ENCODE data around the gene NADSYN1.
A peak's percentile ranks its signal among the peaks of the same experiment; 100 is the strongest.

NADSYN1 gene

GRCh38 chr11:71459767-71460320 lies 6.8 kb downstream of the NADSYN1 start:
- Histone ChIP-seq H2BK120ac (ENCODE audit: low read depth, low read length) (no peak overlapping the region), H3K27ac (ENCODE audit: low read length, poor library complexity, severe bottlenecking) (no peak overlapping the region), H3K4ac (ENCODE audit: low read depth in 1 of 2, low read length in 2 of 2) (no peak overlapping the region), H2BK5ac (ENCODE audit: low read depth, low read length, poor library complexity, severe bottlenecking) (no peak overlapping the region), H3K36me3 (ENCODE audit: control insufficient read depth in 1 of 2, insufficient read depth in 2 of 2, low read depth in 1 of 2, low read length in 2 of 2) (peaks cover 74 to 87% of the 10 kb centered on the region in 2 experiments), H3K9ac (ENCODE audit: low read length) (no peak overlapping the region), H3K4me3 (ENCODE audit: insufficient read depth in 1 of 2, low read depth in 1 of 2, low read length in 2 of 2) (no peak overlapping the region), H2BK15ac (ENCODE audit: low read depth, poor library complexity, severe bottlenecking) (no peak overlapping the region), H3K9me3 (ENCODE audit: control insufficient read depth, low read length) (no peaks in the 10 kb centered on the region), H2AFZ (ENCODE audit: low read depth, low read length) (no peak overlapping the region), H4K8ac (ENCODE audit: low read length) (no peak overlapping the region), H3K79me1 (replicated peaks; ENCODE audit: low read length, poor library complexity, severe bottlenecking) (peaks cover 51% of the 10 kb centered on the region), H3K23ac (ENCODE audit: low read length in 2 of 2) (no peak overlapping the region), H2AK5ac (ENCODE audit: low read length, severe bottlenecking) (no peak overlapping the region), H3K27me3 (ENCODE audit: control insufficient read depth in 1 of 2, insufficient read depth in 1 of 2, low read length in 2 of 2) (no peaks in the 10 kb centered on the region), H2BK12ac (ENCODE audit: low read length in 2 of 2) (no peak overlapping the region), H3K4me1 (ENCODE audit: control insufficient read depth, insufficient read depth, low read depth, low read length) (no peaks in the 10 kb centered on the region), H4K91ac (ENCODE audit: low read length) (no peak overlapping the region), H3K14ac (ENCODE audit: low read length in 2 of 2) (no peak overlapping the region), H3K18ac (ENCODE audit: low read depth in 1 of 2, low read length in 2 of 2) (no peak overlapping the region), H3K4me2 (ENCODE audit: low read length, poor library complexity, severe bottlenecking) (no peak overlapping the region)
- DNase-seq = no peak
- WGBS = 63% methylated on average over 9 of the region's 11 CpGs

- Histone ChIP-seq H2BK12ac (ENCODE audit: low read length in 2 of 2) (no peak overlapping the region), H2BK15ac (ENCODE audit: low read depth, poor library complexity, severe bottlenecking) (no peak overlapping the region), H3K36me3 (ENCODE audit: control insufficient read depth in 1 of 2, insufficient read depth in 2 of 2, low read depth in 1 of 2, low read length in 2 of 2) (peaks cover 74 to 86% of the 10 kb centered on the region in 2 experiments), H3K4ac (ENCODE audit: low read depth in 1 of 2, low read length in 2 of 2) (no peak overlapping the region), H3K9me3 (ENCODE audit: control insufficient read depth, low read length) (no peaks in the 10 kb centered on the region), H2BK120ac (ENCODE audit: low read depth, low read length) (no peak overlapping the region), H2AK5ac (ENCODE audit: low read length, severe bottlenecking) (no peak overlapping the region), H4K8ac (ENCODE audit: low read length) (no peak overlapping the region), H2BK5ac (ENCODE audit: low read depth, low read length, poor library complexity, severe bottlenecking) (no peak overlapping the region), H2AFZ (ENCODE audit: low read depth, low read length) (no peak overlapping the region), H3K4me2 (ENCODE audit: low read length, poor library complexity, severe bottlenecking) (no peak overlapping the region), H3K4me1 (ENCODE audit: control insufficient read depth, insufficient read depth, low read depth, low read length) (peaks cover 3% of the 10 kb centered on the region), H3K27ac (ENCODE audit: low read length, poor library complexity, severe bottlenecking) (no peak overlapping the region), H3K23ac (ENCODE audit: low read length in 2 of 2) (no peak overlapping the region), H3K27me3 (ENCODE audit: control insufficient read depth in 1 of 2, insufficient read depth in 1 of 2, low read length in 2 of 2) (no peaks in the 10 kb centered on the region), H3K14ac (ENCODE audit: low read length in 2 of 2) (no peak overlapping the region), H4K91ac (ENCODE audit: low read length) (no peak overlapping the region), H3K18ac (ENCODE audit: low read depth in 1 of 2, low read length in 2 of 2) (no peak overlapping the region), H3K4me3 (ENCODE audit: insufficient read depth in 1 of 2, low read depth in 1 of 2, low read length in 2 of 2) (no peak overlapping the region), H3K9ac (ENCODE audit: low read length) (no peak overlapping the region), H3K79me1 (replicated peaks; ENCODE audit: low read length, poor library complexity, severe bottlenecking) (peaks cover 45% of the 10 kb centered on the region)
- WGBS = 96% methylated on average over 9 of the region's 9 CpGs
- no peak for DNase-seq
These were observed 8.7 kb downstream of the NADSYN1 start for GRCh38 chr11:71461696-71462095.

GRCh38 chr11:71462726-71463125 lies 9.7 kb downstream of the NADSYN1 start:
- H3K79me1 ChIP-seq (replicated peaks; ENCODE audit: low read length, poor library complexity, severe bottlenecking) = peaks cover 41% of the 10 kb centered on the region
- H3K4me1 ChIP-seq (ENCODE audit: control insufficient read depth, insufficient read depth, low read depth, low read length) = peaks cover 3% of the 10 kb centered on the region
- H3K27me3 ChIP-seq (ENCODE audit: control insufficient read depth in 1 of 2, insufficient read depth in 1 of 2, low read length in 2 of 2) = no peaks in the 10 kb centered on the region
- H3K27ac ChIP-seq (ENCODE audit: low read length, poor library complexity, severe bottlenecking) = no peak overlapping the region
- H3K23ac ChIP-seq (ENCODE audit: low read length in 2 of 2) = no peak overlapping the region
- H3K36me3 ChIP-seq (ENCODE audit: control insufficient read depth in 1 of 2, insufficient read depth in 2 of 2, low read depth in 1 of 2, low read length in 2 of 2) = peaks cover 71 to 86% of the 10 kb centered on the region in 2 experiments
- no peak overlapping the region for H3K9ac ChIP-seq (ENCODE audit: low read length)
- H4K91ac ChIP-seq (ENCODE audit: low read length) = no peak overlapping the region
- no peak overlapping the region for H2BK12ac ChIP-seq (ENCODE audit: low read length in 2 of 2)
- no peak overlapping the region for H3K4ac ChIP-seq (ENCODE audit: low read depth in 1 of 2, low read length in 2 of 2)
- 96% methylated on average over 11 of the region's 11 CpGs for WGBS
- no peak overlapping the region for H4K8ac ChIP-seq (ENCODE audit: low read length)
- no peak overlapping the region for H3K4me3 ChIP-seq (ENCODE audit: insufficient read depth in 1 of 2, low read depth in 1 of 2, low read length in 2 of 2)
- no peak overlapping the region for H2BK5ac ChIP-seq (ENCODE audit: low read depth, low read length, poor library complexity, severe bottlenecking)
- H3K14ac ChIP-seq (ENCODE audit: low read length in 2 of 2) = no peak overlapping the region
- DNase-seq = no peak
- no peaks in the 10 kb centered on the region for H3K9me3 ChIP-seq (ENCODE audit: control insufficient read depth, low read length)
- H2AFZ ChIP-seq (ENCODE audit: low read depth, low read length) = no peak overlapping the region
- H2AK5ac ChIP-seq (ENCODE audit: low read length, severe bottlenecking) = no peak overlapping the region
- H2BK15ac ChIP-seq (ENCODE audit: low read depth, poor library complexity, severe bottlenecking) = no peak overlapping the region
- H3K18ac ChIP-seq (ENCODE audit: low read depth in 1 of 2, low read length in 2 of 2) = no peak overlapping the region
- H3K4me2 ChIP-seq (ENCODE audit: low read length, poor library complexity, severe bottlenecking) = no peak overlapping the region
- H2BK120ac ChIP-seq (ENCODE audit: low read depth, low read length) = no peak overlapping the region

- Histone ChIP-seq H2BK5ac (ENCODE audit: low read depth, low read length, poor library complexity, severe bottlenecking) (no peak overlapping the region), H2BK12ac (ENCODE audit: low read length in 2 of 2) (no peak overlapping the region), H2AK5ac (ENCODE audit: low read length, severe bottlenecking) (no peak overlapping the region), H3K36me3 (ENCODE audit: control insufficient read depth in 1 of 2, insufficient read depth in 2 of 2, low read depth in 1 of 2, low read length in 2 of 2) (peaks cover 65 to 83% of the 10 kb centered on the region in 2 experiments), H2AFZ (ENCODE audit: low read depth, low read length) (no peak overlapping the region), H3K4ac (ENCODE audit: low read depth in 1 of 2, low read length in 2 of 2) (no peak overlapping the region), H3K4me2 (ENCODE audit: low read length, poor library complexity, severe bottlenecking) (no peak overlapping the region), H3K18ac (ENCODE audit: low read depth in 1 of 2, low read length in 2 of 2) (no peak overlapping the region), H4K91ac (ENCODE audit: low read length) (peak overlapping the region; percentile 32), H3K79me1 (replicated peaks; ENCODE audit: low read length, poor library complexity, severe bottlenecking) (peaks cover 34% of the 10 kb centered on the region), H3K9ac (ENCODE audit: low read length) (no peak overlapping the region), H4K8ac (ENCODE audit: low read length) (no peak overlapping the region), H3K27me3 (ENCODE audit: control insufficient read depth in 1 of 2, insufficient read depth in 1 of 2, low read length in 2 of 2) (no peaks in the 10 kb centered on the region), H3K4me1 (ENCODE audit: control insufficient read depth, insufficient read depth, low read depth, low read length) (peaks cover 3% of the 10 kb centered on the region), H2BK15ac (ENCODE audit: low read depth, poor library complexity, severe bottlenecking) (no peak overlapping the region), H3K4me3 (ENCODE audit: insufficient read depth in 1 of 2, low read depth in 1 of 2, low read length in 2 of 2) (no peak overlapping the region), H3K23ac (ENCODE audit: low read length in 2 of 2) (no peak overlapping the region), H3K14ac (ENCODE audit: low read length in 2 of 2) (no peak overlapping the region), H3K9me3 (ENCODE audit: control insufficient read depth, low read length) (no peaks in the 10 kb centered on the region), H3K27ac (ENCODE audit: low read length, poor library complexity, severe bottlenecking) (no peak overlapping the region), H2BK120ac (ENCODE audit: low read depth, low read length) (no peak overlapping the region)
- WGBS = 97% methylated on average over 34 of the region's 34 CpGs
- no peak for DNase-seq
These were observed 10.6 kb downstream of the NADSYN1 start for GRCh38 chr11:71463331-71464211.
